ENCODE results near the gene MTRF1L.
"Not testable (repeated sequence)": the region's sequence is repeated elsewhere in the genome, so short reads cannot be mapped to it uniquely, and the experiment has no call there.

The MTRF1L gene

GRCh38 chr6:152993847-152994246 is 8.7 kb downstream of the MTRF1L start:
- no peak for DNase-seq (ENCODE audit: low read depth, low spot score)
- no peak overlapping the region for H3K4me3 ChIP-seq (ENCODE audit: low read depth, low read length)
- in situ Hi-C loops (cut with HindIII; ENCODE audit: low sequenced_read_pairs), result no loop called here
- TF ChIP-seq CTCF (IDR thresholded peaks at IDR 0.05; ENCODE audit: low read depth, low read length), result no peak

- no peak for DNase-seq (ENCODE audit: low read depth, low spot score)
- in situ Hi-C loops (cut with HindIII; ENCODE audit: low sequenced_read_pairs), result no loop called here
- no peak overlapping the region for H3K4me3 ChIP-seq (ENCODE audit: low read depth, low read length)
- peak; percentile 16 for TF ChIP-seq CTCF (IDR thresholded peaks at IDR 0.05; ENCODE audit: low read depth, low read length)
Observed at GRCh38 chr6:152993431-152993830, 9.1 kb downstream of the MTRF1L start.

- in situ Hi-C loops (cut with HindIII; ENCODE audit: low sequenced_read_pairs), result no loop called here
- no peak for TF ChIP-seq CTCF (IDR thresholded peaks at IDR 0.05; ENCODE audit: low read depth, low read length)
Observed at GRCh38 chr6:152986978-152987377, 15.5 kb downstream of the MTRF1L start.

GRCh38 chr6:152985300-152985699 is 17.2 kb downstream of the MTRF1L start:
- H3K4me3 ChIP-seq (ENCODE audit: low read depth, low read length); in situ Hi-C loops (cut with HindIII; ENCODE audit: low sequenced_read_pairs): not testable (repeated sequence)

More at GRCh38 chr6:152986978-152987377, 15.5 kb downstream of the MTRF1L start:
- DNase-seq (ENCODE audit: low read depth, low spot score), result no peak
- H3K4me3 ChIP-seq (ENCODE audit: low read depth, low read length), result no peak overlapping the region

GRCh38 chr6:152984513-152984872 is 18.0 kb downstream of the MTRF1L start:
- in situ Hi-C loops (cut with HindIII; ENCODE audit: low sequenced_read_pairs), result no loop called here
- TF ChIP-seq CTCF (IDR thresholded peaks at IDR 0.05; ENCODE audit: low read depth, low read length), result no peak
- DNase-seq (ENCODE audit: low read depth, low spot score), result no peak
- H3K4me3 ChIP-seq (ENCODE audit: low read depth, low read length), result peak overlapping the region; percentile 80

More at GRCh38 chr6:152985300-152985699, 17.2 kb downstream of the MTRF1L start:
- DNase-seq (ENCODE audit: low read depth, low spot score), result not testable (repeated sequence)

- TF ChIP-seq CTCF (IDR thresholded peaks at IDR 0.05; ENCODE audit: low read depth, low read length), result no peak
- peak overlapping the region; percentile 80 for H3K4me3 ChIP-seq (ENCODE audit: low read depth, low read length)
- in situ Hi-C loops (cut with HindIII; ENCODE audit: low sequenced_read_pairs), result no loop called here
- DNase-seq (ENCODE audit: low read depth, low spot score), result peak; percentile 82
Observed at GRCh38 chr6:152983637-152984512, 18.6 kb downstream of the MTRF1L start.

GRCh38 chr6:152982904-152983636 is 19.4 kb downstream of the MTRF1L start, which contains the start of gene FBXO5:
TSS of gene FBXO5 (minus strand) at chr6:152983041. CDS start at chr6:152982959, 82 bp downstream.
- peak within 1 kb of the TSS; percentile 80 for H3K4me3 ChIP-seq (ENCODE audit: low read depth, low read length)
- peak; percentile 99 for DNase-seq (ENCODE audit: low read depth, low spot score)
- TF ChIP-seq CTCF (IDR thresholded peaks at IDR 0.05; ENCODE audit: low read depth, low read length), result no peak
- in situ Hi-C loops (cut with HindIII; ENCODE audit: low sequenced_read_pairs), result no loop called here
